CD4-positive, alpha-beta T cell treated with Interleukin-17A for 4 hours (primary cell): ENCODE data around the gene BIRC3.

Experiments
- DNase-seq: peaks from one replicate; pipeline ENCODE4 v3.0.0-alpha.2; 2020; ENCODE audit warnings: mixed read lengths

BIRC3 gene

GRCh38 chr11:102317099-102317767 lies at the start of gene BIRC3:
TSS of gene BIRC3 (plus strand) at chr11:102317484. CDS start at chr11:102324510, 7,026 bp downstream.
- peak; percentile 89 for DNase-seq

GRCh38 chr11:102267609-102268008 lies 49.7 kb upstream of the BIRC3 start:
- DNase-seq = no peak

- peak; percentile 91 for DNase-seq
Observed at GRCh38 chr11:102268083-102268984, 49.0 kb upstream of the BIRC3 start.

- no peak for DNase-seq
Observed at GRCh38 chr11:102268985-102269470, 48.3 kb upstream of the BIRC3 start.

GRCh38 chr11:102269927-102270326 lies 47.4 kb upstream of the BIRC3 start:
- no peak for DNase-seq

- DNase-seq = no peak
Observed at GRCh38 chr11:102272047-102272824, 45.0 kb upstream of the BIRC3 start.

- no peak for DNase-seq
Observed at GRCh38 chr11:102274628-102275027, 42.7 kb upstream of the BIRC3 start.

- no peak for DNase-seq
Observed at GRCh38 chr11:102276362-102276761, 40.9 kb upstream of the BIRC3 start.

GRCh38 chr11:102276783-102277182 lies 40.5 kb upstream of the BIRC3 start:
- DNase-seq = no peak

- no peak for DNase-seq
Observed at GRCh38 chr11:102279641-102280170, 37.6 kb upstream of the BIRC3 start.

- DNase-seq = no peak
Observed at GRCh38 chr11:102280245-102280833, 36.9 kb upstream of the BIRC3 start.

- DNase-seq = no peak
Observed at GRCh38 chr11:102283116-102283485, 34.2 kb upstream of the BIRC3 start.

- DNase-seq = no peak
Observed at GRCh38 chr11:102284008-102284407, 33.3 kb upstream of the BIRC3 start.

GRCh38 chr11:102286292-102286691 lies 31.0 kb upstream of the BIRC3 start:
- no peak for DNase-seq

- peak; percentile 51 for DNase-seq
Observed at GRCh38 chr11:102287964-102288724, 29.1 kb upstream of the BIRC3 start.

- no peak for DNase-seq
Observed at GRCh38 chr11:102288725-102289083, 28.6 kb upstream of the BIRC3 start.

GRCh38 chr11:102289592-102289991 lies 27.7 kb upstream of the BIRC3 start:
- no peak for DNase-seq

GRCh38 chr11:102291831-102292230 lies 25.5 kb upstream of the BIRC3 start:
- DNase-seq = no peak

GRCh38 chr11:102292933-102293332 lies 24.4 kb upstream of the BIRC3 start:
- no peak for DNase-seq

- DNase-seq = peak; percentile 38
Observed at GRCh38 chr11:102293873-102294601, 23.2 kb upstream of the BIRC3 start.

GRCh38 chr11:102295045-102295444 lies 22.2 kb upstream of the BIRC3 start:
- DNase-seq = no peak
